Astrocyte (in vitro differentiated cells and primary cell): ENCODE data around the gene ZNF682.

Experiments
- EZH2 ChIP-seq: IDR thresholded peaks from 2 replicates; pipeline ENCODE4 v1.6.1; 2012; ENCODE audit warnings: mild to moderate bottlenecking, low read length, inconsistent platforms; ENCODE audit not compliant: insufficient read depth
- TF ChIP-seq, protein P1 (sequence below): IDR thresholded peaks from 2 replicates; pipeline ENCODE4 v1.5.1; 2011; ENCODE audit warnings: low read depth, mild to moderate bottlenecking, inconsistent platforms, low read length, moderate library complexity; ENCODE audit not compliant: insufficient read depth

DNA sequence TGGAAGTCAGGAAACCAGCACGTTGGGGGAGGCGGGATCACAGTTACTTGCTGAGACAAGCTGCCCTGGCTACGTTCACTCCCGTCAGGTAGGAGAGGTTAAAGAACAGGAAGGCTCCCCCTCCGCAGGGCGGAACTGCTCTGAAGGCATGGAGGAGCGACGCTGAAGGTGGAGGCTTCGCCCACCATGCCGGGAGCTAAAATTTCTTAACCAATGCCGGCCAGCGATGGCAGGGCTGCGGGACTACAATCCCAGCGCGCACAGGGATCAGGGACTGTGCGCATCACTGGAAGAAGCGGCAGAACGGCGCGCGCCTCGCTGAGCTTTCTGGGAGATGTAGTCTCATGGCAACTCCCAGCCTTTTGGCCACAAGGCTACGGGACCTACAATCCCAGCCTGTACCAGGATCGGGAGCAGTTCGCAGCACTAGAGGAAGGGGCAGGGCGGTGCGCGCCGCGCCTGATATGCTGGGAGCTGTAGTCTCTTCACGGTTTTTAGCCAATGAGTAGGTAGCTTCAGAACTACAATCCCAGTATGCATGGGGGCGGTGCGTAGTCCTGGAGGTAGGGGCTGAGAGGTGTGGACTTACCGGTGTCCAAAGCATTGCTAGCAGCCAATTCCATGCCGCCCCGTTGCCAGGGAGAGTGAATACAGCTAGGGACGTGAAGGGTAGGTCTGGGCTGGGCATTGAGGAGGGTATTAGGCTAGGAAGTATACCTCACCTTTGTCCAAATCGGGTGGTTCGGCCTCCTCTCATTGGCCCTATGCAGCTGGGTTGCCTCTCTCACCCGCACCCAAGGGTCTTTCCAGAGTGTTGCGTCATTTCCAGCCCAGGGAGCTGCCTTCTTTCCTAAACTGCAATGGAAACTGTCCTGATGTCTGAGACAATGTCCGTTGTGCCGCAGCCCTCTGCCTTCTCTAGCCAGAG lies 12.8 kb upstream of the ZNF682 start:
- TF ChIP-seq, protein P1, sequence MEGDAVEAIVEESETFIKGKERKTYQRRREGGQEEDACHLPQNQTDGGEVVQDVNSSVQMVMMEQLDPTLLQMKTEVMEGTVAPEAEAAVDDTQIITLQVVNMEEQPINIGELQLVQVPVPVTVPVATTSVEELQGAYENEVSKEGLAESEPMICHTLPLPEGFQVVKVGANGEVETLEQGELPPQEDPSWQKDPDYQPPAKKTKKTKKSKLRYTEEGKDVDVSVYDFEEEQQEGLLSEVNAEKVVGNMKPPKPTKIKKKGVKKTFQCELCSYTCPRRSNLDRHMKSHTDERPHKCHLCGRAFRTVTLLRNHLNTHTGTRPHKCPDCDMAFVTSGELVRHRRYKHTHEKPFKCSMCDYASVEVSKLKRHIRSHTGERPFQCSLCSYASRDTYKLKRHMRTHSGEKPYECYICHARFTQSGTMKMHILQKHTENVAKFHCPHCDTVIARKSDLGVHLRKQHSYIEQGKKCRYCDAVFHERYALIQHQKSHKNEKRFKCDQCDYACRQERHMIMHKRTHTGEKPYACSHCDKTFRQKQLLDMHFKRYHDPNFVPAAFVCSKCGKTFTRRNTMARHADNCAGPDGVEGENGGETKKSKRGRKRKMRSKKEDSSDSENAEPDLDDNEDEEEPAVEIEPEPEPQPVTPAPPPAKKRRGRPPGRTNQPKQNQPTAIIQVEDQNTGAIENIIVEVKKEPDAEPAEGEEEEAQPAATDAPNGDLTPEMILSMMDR = no peak
- TF ChIP-seq EZH2 = no peak
